Kidney (tissue), 14 donors: ENCODE results near the gene EFHD1. TPM values are rescaled to one million over a fixed set of nuclear protein-coding genes. Genes with fewer than 3 reads are reported as not detected.
"Not testable (repeated sequence)": the region's sequence is repeated elsewhere in the genome, so short reads cannot be mapped to it uniquely, and the experiment has no call there.

Experiments
- DNase-seq, 5 donors: peaks; one replicate each; pipeline ENCODE4 v3.0.0-alpha.2; 2013 to 2020
- FAIRE-seq: peaks from 2 replicates; lab custom pipeline; 2012; peaks lifted over from hg19 to GRCh38; lab: Jason Lieb, UNC
- H3K27ac ChIP-seq, 2 donors: one replicate each; pipeline ENCODE4 v1.7.0; 2013; ENCODE audit warnings: low read depth in 2 of 2, low read length in 2 of 2, inconsistent platforms in 1 of 2
- H3K27me3 ChIP-seq: one replicate; pipeline ENCODE4 v1.7.1; 2013; ENCODE audit warnings: low read length, inconsistent platforms; ENCODE audit not compliant: control insufficient read depth, insufficient read depth
- H3K36me3 ChIP-seq, 3 donors: one replicate each; pipeline versions ENCODE4 v1.7.0 to v1.7.1; 2013; ENCODE audit warnings: low read length in 3 of 3, control low read depth in 1 of 3, inconsistent platforms in 1 of 3; ENCODE audit not compliant: insufficient read depth in 3 of 3, control insufficient read depth in 2 of 3
- H3K4me1 ChIP-seq, 3 donors: one replicate each; pipeline versions ENCODE4 v1.7.0 to v1.7.1; 2013; ENCODE audit warnings: low read length in 3 of 3, inconsistent platforms in 1 of 3, low read depth in 1 of 3; ENCODE audit not compliant: control insufficient read depth in 2 of 3, insufficient read depth in 2 of 3
- H3K4me3 ChIP-seq, 3 donors: one replicate each; pipeline versions ENCODE4 v1.7.0 to v1.8.1; 2013; ENCODE audit warnings: low read length in 3 of 3, control low read depth in 1 of 3, inconsistent platforms in 1 of 3
- H3K9ac ChIP-seq, 3 donors: one replicate each; pipeline versions ENCODE4 v1.7.0 to v1.7.1; 2013; ENCODE audit warnings: low read length in 3 of 3, control low read depth in 1 of 3, inconsistent platforms in 1 of 3
- H3K9me3 ChIP-seq, 3 donors: one replicate each; pipeline versions ENCODE4 v1.7.0 to v1.7.1; 2013; ENCODE audit warnings: low read length in 3 of 3, control low read depth in 1 of 3, inconsistent platforms in 1 of 3; ENCODE audit not compliant: control insufficient read depth in 2 of 3, insufficient read depth in 1 of 3
- CTCF ChIP-seq: IDR thresholded peaks from 3 replicates; pipeline ENCODE4 v1.5.1; 2012; ENCODE audit warnings: mild to moderate bottlenecking, moderate library complexity, borderline replicate concordance; ENCODE audit not compliant: insufficient read depth; ENCODE audit errors: extremely low read depth
- intact Hi-C: fragments of 100-400 bp; cut with DNase I; formaldehyde crosslinking; loops from one replicate; pipeline ENCODE4 v1.11.1; 2022
- polyA plus RNA-seq: library from polyadenylated mRNA; stranded (reverse); fragments of 350-450 nt; fragmentation: Illumina TruSeq; extraction: RNeasy Lipid Tissue Mini Kit (QIAGEN cat#74804); gene quantifications from one replicate; pipeline ENCODE4 v1.2.3, GENCODE V29; 2014; ENCODE audit warnings: low read depth, low replicate concordance; ENCODE audit not compliant: insufficient read depth
- total RNA-seq: library from RNA; stranded (reverse); fragmentation: NEBNext Ultra II Directional; extraction: Animal tissue kit (Norgen Biotek cat#: 25700); gene quantifications from one replicate; pipeline ENCODE4 v1.2.1, GENCODE V29; 2021
- donor health status: control.
- donor health status: control.
- donor health status: control.
- donor health status: control.
- donor health status: control.
- donor health status: DM: yes; HTN: yes; CAD: no.
- donor health status: Normal renal cell carcinoma (clear cell type).

Gene EFHD1
- total and polyA plus RNA-seq, 2 donors from 2014 or later = 129 to 280 TPM

GRCh38 chr2:232675381-232675780 is 42.0 kb downstream of the EFHD1 start:
- Histone ChIP-seq H3K27me3 (no peaks in the 10 kb centered on the region), H3K9ac (no peak overlapping the region), H3K36me3 (peaks cover 0 to 36% (median 17%) of the 10 kb centered on the region in 3 donors), H3K4me3 (no peak overlapping the region), H3K4me1 (peaks cover 0 to 4% (median 0%) of the 10 kb centered on the region in 3 donors), H3K9me3 (no peaks in the 10 kb centered on the region), H3K27ac (no peak overlapping the region)
- FAIRE-seq (no peak), DNase-seq (no peak)
- intact Hi-C loops = no loop called here
- TF ChIP-seq CTCF = no peak

- no peak for TF ChIP-seq CTCF
- no peak for DNase-seq
- no peaks in the 10 kb centered on the region for H3K9me3 ChIP-seq
- H3K36me3 ChIP-seq = peaks cover 0 to 23% (median 10%) of the 10 kb centered on the region in 3 donors
- H3K27me3 ChIP-seq = no peaks in the 10 kb centered on the region
- H3K4me3 ChIP-seq = no peak overlapping the region
- intact Hi-C loops = no loop called here
- no peaks in the 10 kb centered on the region for H3K4me1 ChIP-seq
- no peak overlapping the region for H3K9ac ChIP-seq
- no peak for FAIRE-seq
- no peak overlapping the region for H3K27ac ChIP-seq
Measured at GRCh38 chr2:232680006-232680405, 46.6 kb downstream of the EFHD1 start.

DNA sequence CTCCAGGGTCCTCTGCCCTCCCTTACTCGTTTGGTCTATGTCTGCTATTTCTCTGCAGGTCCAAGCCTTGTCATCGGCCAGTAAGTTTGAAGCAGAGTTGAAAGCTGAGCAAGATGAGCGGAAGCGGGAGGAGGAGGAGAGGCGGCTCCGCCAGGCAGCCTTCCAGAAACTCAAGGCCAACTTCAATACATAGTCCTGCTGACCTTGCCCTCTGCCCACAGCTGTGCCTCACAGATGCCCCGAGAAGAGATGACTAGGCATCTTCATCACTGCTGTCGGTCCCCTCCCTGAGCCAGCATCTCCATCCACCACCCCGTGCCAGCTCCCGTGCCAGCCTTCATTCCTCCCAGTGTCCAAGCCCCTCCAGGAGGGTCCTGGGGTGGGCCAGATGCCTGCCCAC is 48.1 kb downstream of the EFHD1 start:
- H3K4me3 ChIP-seq = no peak overlapping the region
- H3K4me1 ChIP-seq = no peaks in the 10 kb centered on the region
- H3K9me3 ChIP-seq = no peaks in the 10 kb centered on the region
- no peak overlapping the region for H3K9ac ChIP-seq
- peaks cover 0 to 16% (median 7%) of the 10 kb centered on the region in 3 donors for H3K36me3 ChIP-seq
- FAIRE-seq = no peak
- H3K27ac ChIP-seq = no peak overlapping the region
- TF ChIP-seq CTCF = no peak
- H3K27me3 ChIP-seq = no peaks in the 10 kb centered on the region
- DNase-seq = no peak
- intact Hi-C loops = no loop called here

- no peaks in the 10 kb centered on the region for H3K27me3 ChIP-seq
- TF ChIP-seq CTCF = no peak
- intact Hi-C loops = no loop called here
Measured at GRCh38 chr2:232683368-232683767, 50.0 kb downstream of the EFHD1 start.

GRCh38 chr2:232685391-232685790 is 52.0 kb downstream of the EFHD1 start:
- H3K9ac ChIP-seq, H3K9me3 ChIP-seq, DNase-seq, H3K27me3 ChIP-seq, H3K4me3 ChIP-seq, H3K4me1 ChIP-seq, FAIRE-seq, intact Hi-C loops, H3K27ac ChIP-seq: not testable (repeated sequence)
- peaks cover 0 to 16% (median 6%) of the 10 kb centered on the region in 3 donors for H3K36me3 ChIP-seq

More at GRCh38 chr2:232683368-232683767, 50.0 kb downstream of the EFHD1 start:
- Histone ChIP-seq H3K9me3 (no peaks in the 10 kb centered on the region), H3K27ac (no peak overlapping the region), H3K4me1 (no peaks in the 10 kb centered on the region), H3K4me3 (no peak overlapping the region), H3K36me3 (peaks cover 0 to 16% (median 6%) of the 10 kb centered on the region in 3 donors), H3K9ac (no peak overlapping the region)
- DNase-seq = no peak
- no peak for FAIRE-seq
